Keratinocyte (primary cell): ENCODE measurements around the gene METTL1. TPM values are rescaled to one million over a fixed set of nuclear protein-coding genes. Genes with fewer than 3 reads are reported as not detected.

Experiments used
- DNase-seq: peaks from one replicate; pipeline ENCODE4 v3.0.0-alpha.2; 2011; ENCODE audit warnings: low read depth, missing footprints, low spot score
- FAIRE-seq: peaks from 2 replicates; lab custom pipeline; 2011; peaks lifted over from hg19 to GRCh38; lab: Jason Lieb, UNC
- H2AFZ ChIP-seq: 2 replicates; pipeline ENCODE4 v1.6.0; 2012; ENCODE audit warnings: low read length, control low read depth, inconsistent platforms; ENCODE audit not compliant: control insufficient read depth
- H3K27ac ChIP-seq: 2 replicates; pipeline ENCODE4 v1.5.1; 2011; ENCODE audit warnings: low read length; ENCODE audit not compliant: control insufficient read depth, insufficient read depth
- H3K27me3 ChIP-seq: 3 replicates; pipeline ENCODE4 v1.6.0; 2011; ENCODE audit warnings: low read length; ENCODE audit not compliant: control insufficient read depth, insufficient read depth; ENCODE audit errors: extremely low read depth
- H3K36me3 ChIP-seq, 2 experiments: 2 replicates in 1 of 2; 3 replicates in 1 of 2; pipeline ENCODE4 v1.5.1; 2011; ENCODE audit warnings: low read length in 2 of 2, mild to moderate bottlenecking in 1 of 2; ENCODE audit not compliant: control insufficient read depth in 2 of 2, insufficient read depth in 2 of 2; ENCODE audit errors: extremely low read depth in 1 of 2
- H3K4me1 ChIP-seq: 3 replicates; pipeline ENCODE4 v1.5.1; 2011; ENCODE audit warnings: low read length; ENCODE audit not compliant: control insufficient read depth, insufficient read depth; ENCODE audit errors: extremely low read depth
- H3K4me2 ChIP-seq: 3 replicates; pipeline ENCODE4 v1.6.0; 2011; ENCODE audit warnings: low read depth, low read length; ENCODE audit not compliant: control insufficient read depth, insufficient read depth; ENCODE audit errors: extremely low read depth
- H3K4me3 ChIP-seq, 3 experiments: fragments of 200-600 bp in 1 of 3; sonication (generic) in 1 of 3; 2 replicates in 2 of 3; 3 replicates in 1 of 3; pipeline ENCODE4 v1.5.1; 2011 to 2016; ENCODE audit warnings: low read length in 3 of 3, mild to moderate bottlenecking in 3 of 3, control low read depth in 2 of 3, inconsistent platforms in 1 of 3, low read depth in 1 of 3, mixed read lengths in 1 of 3, mixed run types in 1 of 3, moderate library complexity in 1 of 3; ENCODE audit not compliant: control insufficient read depth in 2 of 3, insufficient read depth in 2 of 3; ENCODE audit errors: extremely low read depth in 1 of 3
- H3K79me2 ChIP-seq: 2 replicates; pipeline ENCODE4 v1.6.0; 2012; ENCODE audit warnings: low read length; ENCODE audit not compliant: control insufficient read depth, insufficient read depth
- H3K9ac ChIP-seq: 3 replicates; pipeline ENCODE4 v1.6.0; 2011; ENCODE audit warnings: low read length; ENCODE audit not compliant: control insufficient read depth, insufficient read depth; ENCODE audit errors: extremely low read depth
- H3K9me1 ChIP-seq: 3 replicates; pipeline ENCODE4 v1.6.0; 2011; ENCODE audit warnings: low read length; ENCODE audit not compliant: control insufficient read depth, insufficient read depth; ENCODE audit errors: extremely low read depth
- H3K9me3 ChIP-seq: 2 replicates; pipeline ENCODE4 v1.5.1; 2012; ENCODE audit warnings: low read depth, low read length; ENCODE audit not compliant: control insufficient read depth
- H4K20me1 ChIP-seq: 3 replicates; pipeline ENCODE4 v1.6.0; 2011; ENCODE audit warnings: low read length; ENCODE audit not compliant: control insufficient read depth, insufficient read depth; ENCODE audit errors: extremely low read depth
- CTCF ChIP-seq, 3 experiments: IDR thresholded peaks in 1 of 3; conservative IDR thresholded peaks in 1 of 3; optimal IDR thresholded peaks in 1 of 3; 2 replicates in 2 of 3; 3 replicates in 1 of 3; pipeline versions ENCODE3 to v1.5.1; 2011; ENCODE audit warnings: low read length in 3 of 3, mild to moderate bottlenecking in 3 of 3, moderate library complexity in 2 of 3, control low read depth in 1 of 3, inconsistent platforms in 1 of 3; ENCODE audit not compliant: insufficient read depth in 2 of 3; ENCODE audit errors: extremely low read depth in 1 of 3
- EZH2 ChIP-seq: IDR thresholded peaks from one replicate; pipeline ENCODE4 v1.6.1; 2012; ENCODE audit warnings: inconsistent platforms, mild to moderate bottlenecking, low read length, moderate library complexity
- dilution Hi-C: fragments of 300-500 bp; cut with MboI; formaldehyde crosslinking; loops from one replicate; pipeline ENCODE4 v1.7.0; 2020; ENCODE audit warnings: low sequenced_read_pairs; ENCODE audit not compliant: extremely low pct_ligation_motif_present
- polyA plus RNA-seq, 5 experiments: library from polyadenylated mRNA; depleted of rRNA in 3 of 5; stranded (reverse) in 3 of 5; stranded (forward) in 1 of 5; unstranded in 1 of 5; fragments of >200 nt; gene quantifications; 1 replicate in 1 of 5; 2 replicates in 3 of 5; 3 replicates in 1 of 5; pipeline versions ENCODE4 v1.2.1 to v1.2.3, GENCODE V29; 2011 to 2012; ENCODE audit warnings: missing spikeins in 2 of 5, low read depth in 1 of 5, low replicate concordance in 1 of 5

Gene METTL1
- polyA plus RNA-seq, 1 donor (not counting 4 experiments of a cell fraction or from before 2014, with no cell fraction given): 24.5 TPM

- no peak overlapping the region for H2AFZ ChIP-seq
- DNase-seq (no peak), FAIRE-seq (no peak)
- H3K4me2 ChIP-seq: peak overlapping the region; percentile 99
- no peaks in the 10 kb centered on the region for H3K9me3 ChIP-seq
- no peaks in the 10 kb centered on the region for H4K20me1 ChIP-seq
- H3K27me3 ChIP-seq: no peaks in the 10 kb centered on the region
- H3K9me1 ChIP-seq: no peaks in the 10 kb centered on the region
- H3K27ac ChIP-seq: peak overlapping the region; percentile 90
- H3K9ac ChIP-seq: peak overlapping the region; percentile 94
- H3K79me2 ChIP-seq: peaks cover 19% of the 10 kb centered on the region
- dilution Hi-C loops: no loop called here
- peaks cover 11 to 26% of the 10 kb centered on the region in 2 experiments for H3K36me3 ChIP-seq
- TF ChIP-seq EZH2: no peak
- no peak for TF ChIP-seq CTCF (optimal IDR thresholded peaks at IDR 0.05 in 1 of 3, IDR thresholded peaks at IDR 0.05 in 1 of 3, conservative IDR thresholded peaks at IDR 0.05 in 1 of 3; ENCODE audit: extremely low read depth in 1 of 3, insufficient read depth in 2 of 3, low read length in 3 of 3)
- peak overlapping the region; percentile 61 to 90 (median 89) for H3K4me3 ChIP-seq
- peaks cover 35% of the 10 kb centered on the region for H3K4me1 ChIP-seq
Observed at GRCh38 chr12:57751432-57751787, 20.5 kb downstream of the METTL1 start.

GRCh38 chr12:57750561-57751431 lies 21.1 kb downstream of the METTL1 start:
- no peak for FAIRE-seq
- dilution Hi-C loops: no loop called here

More at GRCh38 chr12:57750561-57751431, 21.1 kb downstream of the METTL1 start:
- Histone ChIP-seq H3K4me1 (peaks cover 33% of the 10 kb centered on the region), H3K9me3 (no peaks in the 10 kb centered on the region), H3K27me3 (no peaks in the 10 kb centered on the region), H3K36me3 (peaks cover 11 to 26% of the 10 kb centered on the region in 2 experiments), H3K79me2 (peaks cover 24% of the 10 kb centered on the region), H3K4me3 (peak overlapping the region; percentile 61 to 90 (median 89)), H3K27ac (peak overlapping the region; percentile 90), H3K9ac (peak overlapping the region; percentile 94), H3K4me2 (peak overlapping the region; percentile 99), H4K20me1 (no peaks in the 10 kb centered on the region), H3K9me1 (no peaks in the 10 kb centered on the region), H2AFZ (no peak overlapping the region)
- DNase-seq: no peak
- no peak for TF ChIP-seq EZH2
- no peak for TF ChIP-seq CTCF (optimal IDR thresholded peaks at IDR 0.05 in 1 of 3, IDR thresholded peaks at IDR 0.05 in 1 of 3, conservative IDR thresholded peaks at IDR 0.05 in 1 of 3; ENCODE audit: extremely low read depth in 1 of 3, insufficient read depth in 2 of 3, low read length in 3 of 3)
